ENCODE data around the gene ABTB2. TPM values are rescaled to one million over a fixed set of nuclear protein-coding genes. Genes with fewer than 3 reads are reported as not detected.

ABTB2 gene
- total RNA-seq, 1 donor = 2.3 TPM

DNA sequence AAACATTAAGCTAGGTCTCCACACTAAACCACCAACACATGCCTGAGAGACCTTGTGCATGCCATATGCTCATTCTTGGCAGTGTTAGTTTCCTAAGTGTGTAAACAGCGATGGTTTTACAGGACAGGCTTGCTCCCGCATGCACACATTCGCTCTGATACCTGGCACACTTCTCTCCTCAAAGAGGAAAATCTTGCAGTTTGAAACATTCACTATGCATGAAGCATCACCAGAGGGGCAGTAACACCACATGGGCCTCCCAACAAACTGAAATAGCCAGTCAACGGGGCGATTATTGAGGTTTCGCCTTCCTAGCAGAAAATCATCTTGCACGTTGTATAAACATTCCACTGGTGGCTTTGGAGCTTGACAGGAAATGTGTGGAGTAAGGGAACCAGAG, 52.6 kb downstream of the ABTB2 start:
- no peak overlapping the region for H3K4me3 ChIP-seq (ENCODE audit: low read length)
- H3K4me1 ChIP-seq (ENCODE audit: insufficient read depth, low read length) = peaks cover 46% of the 10 kb centered on the region
- no peaks in the 10 kb centered on the region for H3K9me3 ChIP-seq (ENCODE audit: low read depth, low read length)
- no peaks in the 10 kb centered on the region for H3K27me3 ChIP-seq (ENCODE audit: insufficient read depth, low read length)

DNA sequence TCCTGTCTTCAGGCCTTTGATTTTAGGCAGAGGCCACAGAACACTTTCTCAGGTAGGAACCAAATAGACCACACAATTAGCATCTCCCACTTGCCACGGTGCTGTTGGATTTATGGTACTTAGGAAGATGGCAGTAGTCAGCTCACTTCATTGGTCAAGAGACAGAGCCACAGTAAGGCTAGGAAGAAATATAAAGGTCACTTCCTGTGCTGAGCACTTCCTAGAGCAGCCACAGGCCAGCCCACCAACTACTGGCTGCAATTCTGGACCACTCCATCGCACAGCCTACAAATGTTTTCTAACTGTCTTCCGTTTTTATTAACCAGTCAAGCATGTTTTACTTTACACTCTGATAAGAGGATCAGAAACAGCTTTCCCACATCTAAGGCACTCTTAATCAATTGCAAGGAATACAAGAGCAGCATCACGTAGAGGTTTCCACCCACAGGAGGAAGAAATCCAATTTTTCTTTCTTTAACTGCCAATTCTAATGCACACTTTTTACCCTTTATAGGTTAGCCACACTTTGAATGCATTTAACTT, 54.7 kb downstream of the ABTB2 start:
- H3K9me3 ChIP-seq (ENCODE audit: low read depth, low read length) = no peaks in the 10 kb centered on the region
- no peaks in the 10 kb centered on the region for H3K27me3 ChIP-seq (ENCODE audit: insufficient read depth, low read length)
- H3K4me1 ChIP-seq (ENCODE audit: insufficient read depth, low read length) = peaks cover 29% of the 10 kb centered on the region
- no peak overlapping the region for H3K4me3 ChIP-seq (ENCODE audit: low read length)

DNA sequence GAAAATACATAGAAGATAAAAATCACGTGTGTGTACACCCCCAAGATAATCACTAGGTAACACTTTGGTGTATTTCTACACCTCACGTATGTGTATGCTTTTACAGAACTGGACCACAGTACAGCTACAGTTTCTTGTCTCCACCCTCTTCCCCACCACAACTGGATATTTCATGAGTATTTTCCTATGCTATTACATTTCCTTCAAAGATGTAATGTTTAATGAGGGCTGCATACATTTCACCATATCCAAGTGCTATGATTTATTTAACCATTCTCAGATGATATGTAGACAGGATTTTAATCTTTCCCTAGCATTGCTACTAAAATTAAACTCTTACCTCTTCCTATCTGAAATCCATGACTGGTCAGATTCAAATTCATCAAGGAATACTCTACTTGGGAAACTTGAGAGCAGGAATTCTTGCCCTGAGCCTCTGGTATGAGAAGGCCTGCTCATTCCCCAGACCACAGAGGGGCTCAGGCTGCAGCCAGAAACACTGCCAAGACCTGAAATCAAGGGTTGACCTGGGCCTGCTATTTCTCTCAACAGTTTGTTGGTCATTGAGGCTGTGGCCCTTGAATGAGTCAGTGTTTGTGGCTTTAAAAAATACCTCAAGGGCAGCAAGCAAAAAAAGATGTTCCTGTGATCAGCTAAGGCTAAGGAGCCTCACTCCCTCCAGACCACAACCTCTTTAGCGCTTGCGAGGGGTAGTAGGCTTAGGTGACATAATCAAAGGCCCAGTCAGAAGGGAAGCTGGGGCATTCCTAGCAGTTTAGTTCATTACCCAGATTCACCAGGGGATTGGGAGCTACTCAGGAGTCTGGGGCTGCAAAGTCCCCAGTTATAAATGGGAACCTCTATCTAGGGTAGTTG, 55.5 kb downstream of the ABTB2 start:
- peaks cover 27% of the 10 kb centered on the region for H3K4me1 ChIP-seq (ENCODE audit: insufficient read depth, low read length)
- no peak overlapping the region for H3K4me3 ChIP-seq (ENCODE audit: low read length)
- no peaks in the 10 kb centered on the region for H3K9me3 ChIP-seq (ENCODE audit: low read depth, low read length)
- no peaks in the 10 kb centered on the region for H3K27me3 ChIP-seq (ENCODE audit: insufficient read depth, low read length)

DNA sequence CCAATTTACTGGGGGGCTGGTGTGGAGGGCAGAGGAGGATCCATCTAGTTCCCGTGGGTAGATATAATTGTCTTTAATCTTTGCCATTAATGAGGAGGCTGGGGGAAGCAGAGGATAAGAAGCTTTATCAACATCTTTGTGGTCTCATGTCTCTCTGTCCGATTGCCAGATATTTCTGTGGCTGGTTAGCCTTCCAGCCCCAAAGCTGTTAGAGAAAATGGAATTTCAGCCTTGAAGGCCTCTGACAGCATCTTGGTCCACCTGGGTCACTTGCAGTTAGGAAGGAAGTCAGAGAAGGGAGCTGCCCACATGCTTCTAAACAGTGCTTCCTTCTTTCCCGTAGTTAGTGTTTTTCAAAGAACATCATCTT, 56.9 kb downstream of the ABTB2 start:
- H3K4me1 ChIP-seq (ENCODE audit: insufficient read depth, low read length) = peaks cover 27% of the 10 kb centered on the region
- H3K27me3 ChIP-seq (ENCODE audit: insufficient read depth, low read length) = no peaks in the 10 kb centered on the region
- no peaks in the 10 kb centered on the region for H3K9me3 ChIP-seq (ENCODE audit: low read depth, low read length)
- H3K4me3 ChIP-seq (ENCODE audit: low read length) = no peak overlapping the region

DNA sequence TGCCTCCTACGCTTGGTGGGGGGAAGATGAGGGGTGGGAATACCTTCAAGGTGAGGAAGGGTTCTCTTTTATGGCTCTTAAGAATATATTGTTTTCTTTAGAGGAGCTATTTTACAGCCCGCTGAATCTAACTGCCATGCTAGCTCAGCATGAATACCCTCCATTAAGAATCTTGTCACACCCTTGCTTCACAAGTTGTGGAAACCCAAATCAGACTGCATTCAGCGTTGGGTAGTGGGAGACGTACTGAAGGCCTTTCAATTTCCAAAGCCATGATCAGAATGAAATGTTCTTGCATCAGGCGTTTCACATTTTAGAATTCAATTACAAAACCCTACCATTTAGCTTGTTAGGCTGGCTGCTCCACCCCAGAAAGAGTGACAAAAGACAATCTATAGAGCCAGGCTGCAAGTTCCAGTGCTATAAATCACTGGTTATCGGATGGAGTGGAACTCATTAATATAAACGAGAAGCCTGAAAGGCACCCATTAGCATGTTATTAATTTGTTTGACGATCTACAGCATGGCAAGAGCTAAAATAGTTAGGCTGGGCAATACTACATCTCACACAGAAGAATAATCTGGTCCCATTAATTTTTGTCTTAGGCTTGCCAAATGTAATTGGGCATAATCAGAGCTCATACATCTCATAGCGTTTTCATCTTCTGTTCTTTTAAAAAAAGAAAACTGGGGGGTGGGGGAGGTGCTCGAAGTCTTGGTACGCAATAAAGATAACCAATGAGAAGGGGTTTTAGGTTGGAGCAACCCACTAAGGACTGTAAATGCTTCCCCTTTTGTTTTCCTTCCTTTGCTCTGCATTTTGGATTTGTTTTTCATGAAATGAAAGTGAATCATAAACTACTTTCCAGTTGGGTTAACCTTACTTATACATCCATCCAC, 57.5 kb downstream of the ABTB2 start:
- no peaks in the 10 kb centered on the region for H3K27me3 ChIP-seq (ENCODE audit: insufficient read depth, low read length)
- H3K4me1 ChIP-seq (ENCODE audit: insufficient read depth, low read length) = peaks cover 27% of the 10 kb centered on the region
- H3K9me3 ChIP-seq (ENCODE audit: low read depth, low read length) = no peaks in the 10 kb centered on the region
- H3K4me3 ChIP-seq (ENCODE audit: low read length) = no peak overlapping the region

DNA sequence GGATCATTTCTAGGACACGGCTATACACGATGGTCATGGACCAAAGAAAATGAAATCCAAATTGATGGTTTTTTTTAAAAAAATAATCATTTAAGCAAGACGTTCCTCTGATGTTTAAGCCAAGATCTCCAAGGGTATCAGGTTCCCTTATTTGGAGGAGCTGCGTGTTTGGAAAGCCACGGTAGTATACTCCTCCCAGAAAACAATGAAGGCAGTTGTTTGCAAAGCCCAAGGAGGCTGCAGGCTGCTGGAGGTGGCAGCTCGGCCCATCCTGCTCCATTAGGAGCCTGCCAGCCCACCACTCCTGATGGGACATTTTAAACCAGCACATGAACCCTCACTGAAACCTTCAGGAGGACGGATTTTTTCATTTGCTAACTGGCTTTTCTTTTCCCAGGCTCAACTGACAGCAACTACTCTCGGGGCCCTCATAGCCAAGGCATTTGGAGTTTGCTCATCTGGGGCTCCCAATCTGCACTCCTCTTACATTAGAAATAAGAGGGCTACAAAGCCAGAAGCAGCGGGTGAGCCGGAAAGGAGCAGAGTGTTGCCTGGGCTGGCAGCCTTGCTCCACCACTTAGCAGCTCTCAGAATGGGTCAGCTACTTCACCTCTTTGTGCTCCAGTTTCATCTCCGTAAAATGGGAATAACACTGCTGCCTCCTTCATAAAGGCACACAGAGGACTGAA, 58.4 kb downstream of the ABTB2 start:
- H3K4me3 ChIP-seq (ENCODE audit: low read length) = no peak overlapping the region
- peaks cover 27% of the 10 kb centered on the region for H3K4me1 ChIP-seq (ENCODE audit: insufficient read depth, low read length)
- no peaks in the 10 kb centered on the region for H3K9me3 ChIP-seq (ENCODE audit: low read depth, low read length)
- no peaks in the 10 kb centered on the region for H3K27me3 ChIP-seq (ENCODE audit: insufficient read depth, low read length)

DNA sequence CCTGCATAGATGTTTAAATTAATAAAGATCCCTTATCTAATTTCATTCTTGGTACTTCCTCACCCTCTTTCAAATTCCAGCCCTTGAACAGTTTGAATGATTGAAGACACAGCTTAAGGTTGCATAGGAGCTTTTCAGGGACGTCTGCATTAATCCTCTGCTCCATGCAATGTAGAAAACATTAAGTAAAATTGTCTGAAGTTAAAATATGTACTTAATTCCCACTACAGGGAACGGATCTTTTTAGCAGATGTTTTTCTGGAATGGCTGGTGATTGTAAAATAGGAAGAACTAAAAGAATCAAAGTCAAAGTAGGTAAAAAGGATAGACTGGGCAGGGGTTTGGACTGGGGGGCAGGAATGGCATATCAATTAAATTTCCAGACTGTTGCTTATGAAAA, 58.9 kb downstream of the ABTB2 start:
- Histone ChIP-seq H3K4me3 (ENCODE audit: low read length) (no peak overlapping the region), H3K27me3 (ENCODE audit: insufficient read depth, low read length) (no peaks in the 10 kb centered on the region), H3K4me1 (ENCODE audit: insufficient read depth, low read length) (peaks cover 27% of the 10 kb centered on the region), H3K9me3 (ENCODE audit: low read depth, low read length) (no peaks in the 10 kb centered on the region)

DNA sequence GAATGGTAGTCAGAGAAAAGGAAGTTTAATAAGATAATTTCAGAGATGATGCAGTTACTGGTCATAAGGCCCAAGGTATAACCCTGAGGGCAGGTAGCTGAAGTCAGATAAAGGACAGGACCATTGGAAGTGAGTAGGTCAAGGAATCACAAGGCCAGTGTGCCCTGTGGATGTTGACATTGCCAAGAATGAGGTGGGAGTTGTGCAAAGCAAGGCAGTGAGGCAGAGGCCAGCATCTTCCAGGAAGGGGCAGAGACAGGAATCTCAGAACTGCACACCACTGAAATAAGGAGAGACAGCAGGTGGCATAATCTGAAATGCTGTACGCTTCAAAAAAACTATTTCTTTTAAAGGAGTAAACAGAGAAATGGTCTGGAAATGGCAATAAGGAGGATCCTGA, 61.4 kb downstream of the ABTB2 start:
- H3K9me3 ChIP-seq (ENCODE audit: low read depth, low read length) = no peaks in the 10 kb centered on the region
- peaks cover 15% of the 10 kb centered on the region for H3K4me1 ChIP-seq (ENCODE audit: insufficient read depth, low read length)
- H3K4me3 ChIP-seq (ENCODE audit: low read length) = no peak overlapping the region
- no peaks in the 10 kb centered on the region for H3K27me3 ChIP-seq (ENCODE audit: insufficient read depth, low read length)

DNA sequence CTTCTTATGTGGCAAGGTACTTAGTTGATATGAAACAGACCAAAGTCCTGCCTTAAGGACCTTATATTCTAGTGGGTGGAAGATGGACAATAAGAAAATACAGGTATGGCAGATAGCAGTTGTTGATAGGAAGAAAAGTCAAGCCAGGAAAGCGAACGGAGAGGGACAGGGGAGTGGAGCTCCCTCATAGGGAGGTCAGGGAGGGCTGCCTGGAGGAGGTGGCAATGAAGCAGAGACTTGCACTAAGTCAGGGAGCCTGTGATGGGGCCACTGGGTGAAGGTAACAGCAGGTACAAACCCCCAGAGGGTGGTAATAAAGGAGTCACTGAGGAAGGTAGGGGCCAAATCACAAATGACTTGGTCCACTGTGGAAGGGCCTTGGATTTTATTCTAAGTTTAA, 65.3 kb downstream of the ABTB2 start:
- no peaks in the 10 kb centered on the region for H3K27me3 ChIP-seq (ENCODE audit: insufficient read depth, low read length)
- no peaks in the 10 kb centered on the region for H3K4me1 ChIP-seq (ENCODE audit: insufficient read depth, low read length)
- no peaks in the 10 kb centered on the region for H3K9me3 ChIP-seq (ENCODE audit: low read depth, low read length)
- H3K4me3 ChIP-seq (ENCODE audit: low read length) = no peak overlapping the region

DNA sequence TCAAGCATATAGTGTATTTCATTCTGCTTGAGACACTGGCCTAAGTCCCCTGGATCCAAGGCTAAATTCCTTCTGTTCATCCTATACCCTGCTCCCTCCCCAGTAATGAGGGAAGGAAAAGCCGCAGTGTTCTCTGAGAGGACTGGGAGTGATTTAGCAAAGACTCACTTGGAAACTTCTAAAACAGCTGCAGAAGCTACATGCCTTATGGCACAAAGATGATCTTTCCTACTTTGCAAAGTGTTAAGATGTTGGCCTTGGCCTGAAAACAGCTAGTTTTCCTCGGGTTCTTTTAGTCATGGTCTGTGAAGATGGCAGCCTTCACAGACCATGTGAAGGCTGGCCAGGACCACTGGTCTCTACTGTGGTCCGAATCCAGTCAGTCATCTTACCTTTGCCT, 65.7 kb downstream of the ABTB2 start:
- no peaks in the 10 kb centered on the region for H3K27me3 ChIP-seq (ENCODE audit: insufficient read depth, low read length)
- no peaks in the 10 kb centered on the region for H3K4me1 ChIP-seq (ENCODE audit: insufficient read depth, low read length)
- H3K9me3 ChIP-seq (ENCODE audit: low read depth, low read length) = no peaks in the 10 kb centered on the region

DNA sequence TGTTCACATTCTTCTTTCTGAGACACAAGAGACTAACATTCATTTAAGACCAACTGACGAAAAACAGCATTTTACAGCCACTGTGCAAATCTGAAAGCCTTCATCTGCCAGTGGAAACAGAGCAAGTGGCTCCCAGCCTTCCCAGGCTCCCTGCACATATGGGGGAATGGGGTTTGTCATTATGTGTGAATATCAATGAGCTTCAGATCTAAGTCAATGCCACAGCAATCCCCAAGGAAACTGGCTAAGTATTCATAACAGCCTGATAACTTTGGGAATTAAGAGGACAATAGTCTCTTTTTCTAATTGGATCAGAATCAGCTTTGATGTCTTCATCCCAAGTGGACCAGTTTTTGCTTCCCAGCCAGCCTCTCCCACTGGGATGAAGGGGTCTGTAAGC, 66.9 kb downstream of the ABTB2 start:
- Histone ChIP-seq H3K4me1 (ENCODE audit: insufficient read depth, low read length) (no peaks in the 10 kb centered on the region), H3K27me3 (ENCODE audit: insufficient read depth, low read length) (no peaks in the 10 kb centered on the region), H3K9me3 (ENCODE audit: low read depth, low read length) (no peaks in the 10 kb centered on the region), H3K4me3 (ENCODE audit: low read length) (no peak overlapping the region)

More for the DNA sequence above, 65.7 kb downstream of the ABTB2 start:
- H3K4me3 ChIP-seq (ENCODE audit: low read length) = no peak overlapping the region

DNA sequence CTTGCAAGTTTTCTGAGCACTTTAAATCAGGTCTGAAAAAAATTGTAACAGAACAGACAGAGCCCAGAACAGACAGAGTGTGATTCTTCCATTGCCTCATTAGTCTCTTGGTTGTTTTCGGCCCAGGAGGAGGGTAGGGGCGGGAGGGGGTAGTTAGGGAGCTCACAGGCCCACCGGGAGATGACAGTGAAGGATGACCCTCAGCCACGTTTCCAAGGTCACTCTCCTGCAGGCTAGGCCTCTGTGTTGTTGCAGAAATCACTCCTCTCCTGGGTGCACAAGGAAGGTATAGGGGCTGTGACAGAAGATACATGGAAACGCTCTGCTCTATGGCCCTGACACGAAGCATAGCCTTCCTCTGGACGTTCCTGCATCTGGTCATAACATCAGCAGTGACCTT, 69.3 kb downstream of the ABTB2 start:
- H3K27me3 ChIP-seq (ENCODE audit: insufficient read depth, low read length) = no peaks in the 10 kb centered on the region
- H3K4me3 ChIP-seq (ENCODE audit: low read length) = no peak overlapping the region
- H3K4me1 ChIP-seq (ENCODE audit: insufficient read depth, low read length) = no peaks in the 10 kb centered on the region
- no peaks in the 10 kb centered on the region for H3K9me3 ChIP-seq (ENCODE audit: low read depth, low read length)

DNA sequence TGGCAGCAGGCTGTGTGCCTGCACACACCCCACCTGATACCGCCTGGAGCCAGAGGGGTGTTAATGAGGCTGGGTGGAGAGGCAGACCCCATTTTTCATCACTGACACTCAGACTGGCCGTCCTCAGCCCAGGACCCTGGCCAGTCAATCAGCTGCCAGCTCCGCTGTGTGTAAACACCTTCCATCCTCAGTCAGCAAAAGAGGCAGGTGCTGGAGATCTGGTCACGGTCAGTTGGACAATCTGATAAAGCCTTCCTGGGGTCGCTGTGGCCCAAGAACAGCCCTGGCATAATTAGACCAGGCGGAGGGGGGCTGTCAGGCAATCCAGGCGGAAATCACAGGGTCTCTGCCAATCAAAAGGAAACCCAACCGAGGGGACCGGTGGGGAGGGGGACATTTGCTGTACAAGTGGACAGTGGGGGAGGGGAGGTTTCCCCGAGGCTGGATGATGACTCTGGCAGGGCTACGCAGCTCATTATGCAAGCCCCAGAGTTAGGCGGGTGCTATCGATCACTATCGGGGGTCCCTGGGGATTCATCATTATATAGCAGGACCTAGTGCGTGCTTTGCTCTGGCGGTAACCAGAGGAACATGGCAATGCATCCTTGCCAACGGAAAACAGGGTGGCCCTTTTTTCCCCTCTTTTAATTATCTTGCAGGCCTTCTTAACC, 72.9 kb downstream of the ABTB2 start:
- no peaks in the 10 kb centered on the region for H3K9me3 ChIP-seq (ENCODE audit: low read depth, low read length)
- no peaks in the 10 kb centered on the region for H3K4me1 ChIP-seq (ENCODE audit: insufficient read depth, low read length)
- no peak overlapping the region for H3K4me3 ChIP-seq (ENCODE audit: low read length)
- H3K27me3 ChIP-seq (ENCODE audit: insufficient read depth, low read length) = no peaks in the 10 kb centered on the region

DNA sequence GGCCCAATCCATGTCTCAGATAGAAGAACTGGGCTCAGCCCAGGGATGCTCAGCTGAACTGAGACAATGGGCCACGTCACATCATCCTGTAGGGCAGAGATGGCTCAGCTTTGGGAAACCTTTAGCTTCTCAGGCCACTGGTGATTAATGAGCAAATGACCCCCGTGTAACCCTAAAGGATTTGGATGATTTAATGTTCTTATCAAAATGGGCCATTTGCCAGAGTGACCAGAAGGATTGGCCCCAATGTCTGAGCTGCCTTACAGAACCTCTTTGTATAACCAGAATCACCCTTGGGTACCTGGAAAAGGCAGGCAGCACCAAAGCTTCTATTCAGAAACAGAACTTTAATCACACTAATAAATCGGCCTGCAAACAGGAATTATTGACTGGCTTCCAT, 73.7 kb downstream of the ABTB2 start:
- Histone ChIP-seq H3K4me1 (ENCODE audit: insufficient read depth, low read length) (no peaks in the 10 kb centered on the region), H3K9me3 (ENCODE audit: low read depth, low read length) (no peaks in the 10 kb centered on the region), H3K27me3 (ENCODE audit: insufficient read depth, low read length) (no peaks in the 10 kb centered on the region)

More for the DNA sequence above, 73.7 kb downstream of the ABTB2 start:
- no peak overlapping the region for H3K4me3 ChIP-seq (ENCODE audit: low read length)
